ENCODE data around the gene SIX3.

Gene SIX3

DNA sequence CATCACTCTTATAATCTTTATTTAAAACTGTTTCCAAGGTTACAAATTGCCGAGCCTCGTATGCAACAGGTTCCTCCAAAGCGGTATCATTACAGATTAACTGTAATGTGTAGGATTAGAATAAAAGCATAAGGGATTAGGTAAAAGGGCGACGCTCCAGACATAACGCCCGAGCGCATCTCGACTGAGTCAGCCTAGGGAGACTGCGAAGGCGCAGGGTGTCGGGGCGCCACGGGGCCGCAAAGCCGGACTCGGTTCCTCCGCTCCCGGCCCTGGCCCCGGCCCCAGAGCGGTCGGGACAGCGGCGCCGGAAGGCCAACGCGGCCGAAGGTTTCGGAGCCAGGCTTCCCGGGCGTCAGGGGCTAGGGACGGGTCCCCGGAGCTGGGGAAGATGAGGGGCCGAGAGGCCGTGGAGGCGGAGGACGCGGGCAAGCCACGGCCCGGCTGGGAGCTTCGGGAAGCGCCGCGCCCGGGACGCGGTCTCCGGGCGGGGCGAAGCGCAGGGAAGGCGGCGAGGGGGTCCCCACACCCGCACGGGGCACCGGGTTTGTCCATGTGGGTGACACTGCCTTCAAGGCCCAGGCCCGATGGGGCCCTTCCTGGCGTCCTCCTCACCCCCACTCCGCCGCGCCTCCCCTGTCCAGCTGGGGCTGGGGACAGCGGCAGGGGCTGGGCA is 12.9 kb upstream of the SIX3 start:
- peaks cover 11% of the 10 kb centered on the region for H3K79me1 ChIP-seq (ENCODE audit: low read depth, low read length)
- peak overlapping the region in 1 of 2 donors; percentile 60 for H3K4me3 ChIP-seq (ENCODE audit: low read length in 2 of 2)
- H2BK12ac ChIP-seq (ENCODE audit: low read length): peak overlapping the region; percentile 91
- H3K23ac ChIP-seq (ENCODE audit: low read depth, low read length, poor library complexity): no peak overlapping the region
- H2AK5ac ChIP-seq (ENCODE audit: low read depth, low read length): peak overlapping the region; percentile 79
- H3K4me1 ChIP-seq (ENCODE audit: control insufficient read depth in 2 of 2, insufficient read depth in 1 of 2, low read depth in 1 of 2, low read length in 2 of 2): peaks cover 8 to 34% of the 10 kb centered on the region in 2 donors
- peak overlapping the region; percentile 74 for H2BK15ac ChIP-seq (ENCODE audit: low read length)
- peak overlapping the region; percentile 72 for H3K14ac ChIP-seq (ENCODE audit: low read length)
- H2BK5ac ChIP-seq (ENCODE audit: low read length): peak overlapping the region; percentile 83
- H4K91ac ChIP-seq (ENCODE audit: low read depth, low read length, poor library complexity): peak overlapping the region; percentile 99
- H4K8ac ChIP-seq (ENCODE audit: low read depth, low read length): peak overlapping the region; percentile 74
- peak overlapping the region; percentile 96 for H2BK120ac ChIP-seq (ENCODE audit: low read depth, low read length)
- H3K27ac ChIP-seq (replicated peaks; ENCODE audit: low read length): peak overlapping the region; percentile 55
- peak overlapping the region; percentile 91 for H3K9ac ChIP-seq (ENCODE audit: low read depth, low read length, poor library complexity)
- peak overlapping the region; percentile 60 for H3K4ac ChIP-seq (ENCODE audit: low read length)
- peak overlapping the region; percentile 85 for H2AFZ ChIP-seq (ENCODE audit: low read length)
- no peaks in the 10 kb centered on the region for H3K36me3 ChIP-seq (replicated peaks in 1 of 2; ENCODE audit: control insufficient read depth in 2 of 2, insufficient read depth in 2 of 2, low read length in 2 of 2)
- no peak for DNase-seq (ENCODE audit: low spot score)
- peak overlapping the region; percentile 98 for H3K18ac ChIP-seq (ENCODE audit: low read length)
- peaks cover 0 to 100% (median 0%) of the 10 kb centered on the region in 3 experiments for H3K27me3 ChIP-seq (ENCODE audit: control insufficient read depth in 3 of 3, insufficient read depth in 3 of 3, low read depth in 1 of 3, low read length in 3 of 3)
- no CpG with 5 or more reads among the region's 62 CpGs for WGBS, 2 donors (ENCODE audit: extremely low coverage in 2 of 2, insufficient read length in 2 of 2, insufficient replicate concordance in 1 of 2)
- peak overlapping the region; percentile 67 for H3K4me2 ChIP-seq (ENCODE audit: insufficient read depth, low read length, poor library complexity, severe bottlenecking)
- peaks cover 0 to 9% of the 10 kb centered on the region in 2 donors for H3K9me3 ChIP-seq (replicated peaks in 1 of 2; ENCODE audit: control insufficient read depth in 2 of 2, insufficient read depth in 1 of 2, low read depth in 1 of 2, low read length in 2 of 2)

DNA sequence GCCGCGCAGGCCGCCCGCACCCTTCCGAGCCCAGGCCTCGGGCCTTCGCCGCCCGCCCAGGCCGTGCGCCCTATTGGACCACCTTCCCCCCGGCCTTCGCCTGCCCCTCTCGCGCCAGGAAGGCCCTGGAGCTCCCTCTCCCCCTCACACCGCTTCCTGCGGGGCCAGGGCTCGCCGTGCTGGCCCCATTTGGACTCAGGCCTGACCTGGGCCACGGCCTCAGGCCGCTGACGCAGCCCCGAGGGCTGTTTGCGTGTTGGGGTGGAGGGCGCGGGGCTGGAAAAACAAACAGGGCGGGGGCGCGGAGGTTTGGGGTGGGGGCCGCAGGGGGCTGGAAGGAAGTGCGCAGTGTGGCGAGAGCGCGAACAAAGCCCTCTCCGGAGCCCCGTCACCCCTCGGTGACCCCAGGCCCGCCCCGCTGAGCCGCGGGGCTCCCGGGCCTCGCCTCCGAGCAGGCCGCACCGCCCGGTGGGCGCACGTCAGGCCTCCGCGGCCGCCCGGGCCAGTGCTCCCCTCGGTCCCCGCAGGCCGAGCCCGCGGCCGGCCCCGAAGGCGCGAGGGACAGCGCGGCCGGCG is 12.3 kb upstream of the SIX3 start:
- Histone ChIP-seq H2AFZ (ENCODE audit: low read length) (peak overlapping the region; percentile 85), H2BK12ac (ENCODE audit: low read length) (peak overlapping the region; percentile 91), H2AK5ac (ENCODE audit: low read depth, low read length) (peak overlapping the region; percentile 79), H3K4me2 (ENCODE audit: insufficient read depth, low read length, poor library complexity, severe bottlenecking) (peak overlapping the region; percentile 67), H3K36me3 (replicated peaks in 1 of 2; ENCODE audit: control insufficient read depth in 2 of 2, insufficient read depth in 2 of 2, low read length in 2 of 2) (no peaks in the 10 kb centered on the region), H2BK5ac (ENCODE audit: low read length) (peak overlapping the region; percentile 83), H3K23ac (ENCODE audit: low read depth, low read length, poor library complexity) (peak overlapping the region; percentile 25), H3K4me1 (ENCODE audit: control insufficient read depth in 2 of 2, insufficient read depth in 1 of 2, low read depth in 1 of 2, low read length in 2 of 2) (peaks cover 13 to 29% of the 10 kb centered on the region in 2 donors), H3K27ac (replicated peaks; ENCODE audit: low read length) (peak overlapping the region; percentile 71), H4K91ac (ENCODE audit: low read depth, low read length, poor library complexity) (peak overlapping the region; percentile 99), H3K27me3 (ENCODE audit: control insufficient read depth in 3 of 3, insufficient read depth in 3 of 3, low read depth in 1 of 3, low read length in 3 of 3) (peaks cover 0 to 100% (median 0%) of the 10 kb centered on the region in 3 experiments), H3K9ac (ENCODE audit: low read depth, low read length, poor library complexity) (peak overlapping the region; percentile 91), H3K4me3 (ENCODE audit: low read length in 2 of 2) (peak overlapping the region in 1 of 2 donors; percentile 63), H3K18ac (ENCODE audit: low read length) (peak overlapping the region; percentile 98), H3K4ac (ENCODE audit: low read length) (peak overlapping the region; percentile 93), H2BK15ac (ENCODE audit: low read length) (peak overlapping the region; percentile 74), H4K8ac (ENCODE audit: low read depth, low read length) (peak overlapping the region; percentile 74), H3K14ac (ENCODE audit: low read length) (peak overlapping the region; percentile 72), H3K79me1 (ENCODE audit: low read depth, low read length) (peaks cover 13% of the 10 kb centered on the region), H2BK120ac (ENCODE audit: low read depth, low read length) (peak overlapping the region; percentile 96), H3K9me3 (replicated peaks in 1 of 2; ENCODE audit: control insufficient read depth in 2 of 2, insufficient read depth in 1 of 2, low read depth in 1 of 2, low read length in 2 of 2) (peaks cover 0 to 9% of the 10 kb centered on the region in 2 donors)
- no CpG with 5 or more reads among the region's 66 CpGs for WGBS, 2 donors (ENCODE audit: extremely low coverage in 2 of 2, insufficient read length in 2 of 2, insufficient replicate concordance in 1 of 2)
- DNase-seq (ENCODE audit: low spot score): no peak

DNA sequence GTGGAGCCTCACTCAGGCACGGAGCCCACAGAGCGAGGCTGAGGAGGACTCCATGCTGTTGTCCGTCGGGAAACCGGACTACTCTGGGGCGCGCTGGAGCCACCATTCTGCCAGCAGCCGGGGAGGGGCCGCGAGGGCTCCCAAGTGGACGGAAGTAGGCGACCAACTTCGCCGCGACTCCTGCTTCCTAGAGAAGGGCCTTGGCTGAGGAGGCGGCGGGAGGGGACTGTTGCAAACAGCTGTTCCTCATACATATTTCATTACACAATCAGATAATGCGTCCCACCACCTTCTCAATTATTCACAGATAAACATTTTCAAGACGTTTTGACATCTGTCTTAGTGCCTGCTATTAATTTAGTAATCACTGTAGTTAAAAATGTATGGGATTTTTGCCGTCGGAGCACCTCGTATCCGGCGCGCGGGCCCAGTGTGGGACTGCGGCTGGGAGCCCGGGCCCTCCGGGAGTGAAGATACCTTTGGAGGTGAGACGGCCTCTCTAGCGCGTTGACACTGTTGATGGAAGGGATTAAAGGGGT is 11.7 kb upstream of the SIX3 start:
- Histone ChIP-seq H3K27ac (replicated peaks; ENCODE audit: low read length) (peak overlapping the region; percentile 71), H3K27me3 (ENCODE audit: control insufficient read depth in 3 of 3, insufficient read depth in 3 of 3, low read depth in 1 of 3, low read length in 3 of 3) (peaks cover 0 to 100% (median 0%) of the 10 kb centered on the region in 3 experiments), H3K14ac (ENCODE audit: low read length) (peak overlapping the region; percentile 47), H3K4me2 (ENCODE audit: insufficient read depth, low read length, poor library complexity, severe bottlenecking) (peak overlapping the region; percentile 46), H3K4me3 (ENCODE audit: low read length in 2 of 2) (peak overlapping the region in 1 of 2 donors; percentile 63), H3K18ac (ENCODE audit: low read length) (peak overlapping the region; percentile 91), H2BK12ac (ENCODE audit: low read length) (peak overlapping the region; percentile 34), H4K91ac (ENCODE audit: low read depth, low read length, poor library complexity) (peak overlapping the region; percentile 59), H3K4ac (ENCODE audit: low read length) (no peak overlapping the region), H3K9me3 (replicated peaks in 1 of 2; ENCODE audit: control insufficient read depth in 2 of 2, insufficient read depth in 1 of 2, low read depth in 1 of 2, low read length in 2 of 2) (peaks cover 0 to 9% of the 10 kb centered on the region in 2 donors), H3K4me1 (ENCODE audit: control insufficient read depth in 2 of 2, insufficient read depth in 1 of 2, low read depth in 1 of 2, low read length in 2 of 2) (peaks cover 14 to 28% of the 10 kb centered on the region in 2 donors), H3K9ac (ENCODE audit: low read depth, low read length, poor library complexity) (peak overlapping the region; percentile 91), H2AK5ac (ENCODE audit: low read depth, low read length) (peak overlapping the region; percentile 51), H2BK15ac (ENCODE audit: low read length) (peak overlapping the region; percentile 52), H4K8ac (ENCODE audit: low read depth, low read length) (no peak overlapping the region), H2AFZ (ENCODE audit: low read length) (peak overlapping the region; percentile 85), H2BK120ac (ENCODE audit: low read depth, low read length) (peak overlapping the region; percentile 77), H3K79me1 (ENCODE audit: low read depth, low read length) (peaks cover 13% of the 10 kb centered on the region), H3K23ac (ENCODE audit: low read depth, low read length, poor library complexity) (peak overlapping the region; percentile 25), H2BK5ac (ENCODE audit: low read length) (peak overlapping the region; percentile 83), H3K36me3 (replicated peaks in 1 of 2; ENCODE audit: control insufficient read depth in 2 of 2, insufficient read depth in 2 of 2, low read length in 2 of 2) (no peaks in the 10 kb centered on the region)
- WGBS, 2 donors (ENCODE audit: extremely low coverage in 2 of 2, insufficient read length in 2 of 2, insufficient replicate concordance in 1 of 2): no CpG with 5 or more reads among the region's 32 CpGs
- DNase-seq (ENCODE audit: low spot score): no peak

Measured in neuronal stem cell (in vitro differentiated cells).